ENCODE results near the gene TGDS.

Gene TGDS

DNA sequence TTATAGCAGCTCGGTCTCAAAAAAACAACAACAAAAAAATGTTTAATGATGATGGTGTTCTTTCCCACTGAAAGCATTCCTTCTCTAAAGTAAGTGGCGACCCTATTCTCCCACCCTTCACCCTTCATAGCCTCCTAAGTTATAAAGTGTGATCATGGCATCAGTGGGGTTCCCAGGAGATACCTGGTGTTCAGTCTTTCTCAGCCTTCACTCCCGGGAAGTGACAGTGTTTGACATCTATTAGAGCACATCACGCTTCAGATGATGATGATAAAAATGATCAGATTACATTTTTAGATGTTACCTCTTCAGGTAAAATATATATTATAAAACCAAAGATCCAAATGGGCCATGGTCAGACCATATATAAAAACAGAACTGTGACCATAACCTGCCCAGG, 51.0 kb downstream of the TGDS start:
- Histone ChIP-seq H2BK15ac (ENCODE audit: low read depth, poor library complexity, severe bottlenecking) (no peak overlapping the region), H2BK120ac (ENCODE audit: low read depth, low read length) (no peak overlapping the region), H3K23ac (ENCODE audit: low read length in 2 of 2) (no peak overlapping the region), H3K14ac (ENCODE audit: low read length in 2 of 2) (no peak overlapping the region), H3K4me2 (ENCODE audit: low read length, poor library complexity, severe bottlenecking) (no peak overlapping the region), H3K4ac (ENCODE audit: low read depth in 1 of 2, low read length in 2 of 2) (no peak overlapping the region), H3K4me1 (ENCODE audit: control insufficient read depth, insufficient read depth, low read depth, low read length) (peaks cover 2% of the 10 kb centered on the region), H3K9me3 (ENCODE audit: control insufficient read depth, low read length) (no peaks in the 10 kb centered on the region), H3K36me3 (ENCODE audit: control insufficient read depth in 1 of 2, insufficient read depth in 2 of 2, low read depth in 1 of 2, low read length in 2 of 2) (no peaks in the 10 kb centered on the region), H3K79me1 (replicated peaks; ENCODE audit: low read length, poor library complexity, severe bottlenecking) (no peaks in the 10 kb centered on the region), H3K27ac (ENCODE audit: low read length, poor library complexity, severe bottlenecking) (no peak overlapping the region), H2BK12ac (ENCODE audit: low read length in 2 of 2) (no peak overlapping the region), H3K9ac (ENCODE audit: low read length) (no peak overlapping the region), H3K27me3 (ENCODE audit: control insufficient read depth in 1 of 2, insufficient read depth in 1 of 2, low read length in 2 of 2) (no peaks in the 10 kb centered on the region), H2AK5ac (ENCODE audit: low read length, severe bottlenecking) (no peak overlapping the region), H2BK5ac (ENCODE audit: low read depth, low read length, poor library complexity, severe bottlenecking) (no peak overlapping the region), H3K18ac (ENCODE audit: low read depth in 1 of 2, low read length in 2 of 2) (no peak overlapping the region), H4K91ac (ENCODE audit: low read length) (no peak overlapping the region), H4K8ac (ENCODE audit: low read length) (no peak overlapping the region), H3K4me3 (ENCODE audit: insufficient read depth in 1 of 2, low read depth in 1 of 2, low read length in 2 of 2) (no peak overlapping the region), H2AFZ (ENCODE audit: low read depth, low read length) (no peak overlapping the region)
- DNase-seq: no peak
- no CpG with 5 or more reads among the region's 4 CpGs for WGBS

DNA sequence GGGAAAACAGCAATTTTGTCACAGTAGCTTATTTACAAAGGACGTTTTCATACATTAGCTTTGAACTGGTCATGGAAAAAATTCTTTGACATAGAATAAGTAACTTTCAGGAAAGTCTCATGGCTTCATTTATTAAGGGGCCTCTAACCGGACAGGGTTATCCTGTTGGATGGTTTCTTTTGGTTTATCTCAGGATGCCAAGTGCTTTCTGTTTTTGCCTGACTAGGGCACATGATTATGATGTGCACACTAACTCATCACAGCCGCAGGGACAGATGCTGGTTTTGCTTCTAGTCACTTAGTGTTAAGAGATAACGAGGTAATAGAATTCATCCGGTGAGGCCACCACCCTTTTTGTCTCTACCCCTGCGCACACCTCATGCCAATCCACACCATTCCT, 53.0 kb downstream of the TGDS start:
- H3K27me3 ChIP-seq (ENCODE audit: control insufficient read depth in 1 of 2, insufficient read depth in 1 of 2, low read length in 2 of 2): no peaks in the 10 kb centered on the region
- H3K4ac ChIP-seq (ENCODE audit: low read depth in 1 of 2, low read length in 2 of 2): no peak overlapping the region
- H3K9me3 ChIP-seq (ENCODE audit: control insufficient read depth, low read length): no peaks in the 10 kb centered on the region
- 93% methylated on average over 6 of the region's 6 CpGs for WGBS
- no peak overlapping the region for H2BK120ac ChIP-seq (ENCODE audit: low read depth, low read length)
- H3K36me3 ChIP-seq (ENCODE audit: control insufficient read depth in 1 of 2, insufficient read depth in 2 of 2, low read depth in 1 of 2, low read length in 2 of 2): no peaks in the 10 kb centered on the region
- no peak overlapping the region for H2AK5ac ChIP-seq (ENCODE audit: low read length, severe bottlenecking)
- H3K4me2 ChIP-seq (ENCODE audit: low read length, poor library complexity, severe bottlenecking): no peak overlapping the region
- no peak for DNase-seq
- H3K18ac ChIP-seq (ENCODE audit: low read depth in 1 of 2, low read length in 2 of 2): no peak overlapping the region
- H2BK12ac ChIP-seq (ENCODE audit: low read length in 2 of 2): no peak overlapping the region
- H3K27ac ChIP-seq (ENCODE audit: low read length, poor library complexity, severe bottlenecking): no peak overlapping the region
- no peak overlapping the region for H3K23ac ChIP-seq (ENCODE audit: low read length in 2 of 2)
- no peak overlapping the region for H3K9ac ChIP-seq (ENCODE audit: low read length)
- no peaks in the 10 kb centered on the region for H3K79me1 ChIP-seq (replicated peaks; ENCODE audit: low read length, poor library complexity, severe bottlenecking)
- H4K91ac ChIP-seq (ENCODE audit: low read length): no peak overlapping the region
- no peak overlapping the region for H3K4me3 ChIP-seq (ENCODE audit: insufficient read depth in 1 of 2, low read depth in 1 of 2, low read length in 2 of 2)
- no peak overlapping the region for H2BK15ac ChIP-seq (ENCODE audit: low read depth, poor library complexity, severe bottlenecking)
- H2AFZ ChIP-seq (ENCODE audit: low read depth, low read length): no peak overlapping the region
- no peak overlapping the region for H3K14ac ChIP-seq (ENCODE audit: low read length in 2 of 2)
- no peak overlapping the region for H2BK5ac ChIP-seq (ENCODE audit: low read depth, low read length, poor library complexity, severe bottlenecking)
- H3K4me1 ChIP-seq (ENCODE audit: control insufficient read depth, insufficient read depth, low read depth, low read length): no peaks in the 10 kb centered on the region
- no peak overlapping the region for H4K8ac ChIP-seq (ENCODE audit: low read length)

DNA sequence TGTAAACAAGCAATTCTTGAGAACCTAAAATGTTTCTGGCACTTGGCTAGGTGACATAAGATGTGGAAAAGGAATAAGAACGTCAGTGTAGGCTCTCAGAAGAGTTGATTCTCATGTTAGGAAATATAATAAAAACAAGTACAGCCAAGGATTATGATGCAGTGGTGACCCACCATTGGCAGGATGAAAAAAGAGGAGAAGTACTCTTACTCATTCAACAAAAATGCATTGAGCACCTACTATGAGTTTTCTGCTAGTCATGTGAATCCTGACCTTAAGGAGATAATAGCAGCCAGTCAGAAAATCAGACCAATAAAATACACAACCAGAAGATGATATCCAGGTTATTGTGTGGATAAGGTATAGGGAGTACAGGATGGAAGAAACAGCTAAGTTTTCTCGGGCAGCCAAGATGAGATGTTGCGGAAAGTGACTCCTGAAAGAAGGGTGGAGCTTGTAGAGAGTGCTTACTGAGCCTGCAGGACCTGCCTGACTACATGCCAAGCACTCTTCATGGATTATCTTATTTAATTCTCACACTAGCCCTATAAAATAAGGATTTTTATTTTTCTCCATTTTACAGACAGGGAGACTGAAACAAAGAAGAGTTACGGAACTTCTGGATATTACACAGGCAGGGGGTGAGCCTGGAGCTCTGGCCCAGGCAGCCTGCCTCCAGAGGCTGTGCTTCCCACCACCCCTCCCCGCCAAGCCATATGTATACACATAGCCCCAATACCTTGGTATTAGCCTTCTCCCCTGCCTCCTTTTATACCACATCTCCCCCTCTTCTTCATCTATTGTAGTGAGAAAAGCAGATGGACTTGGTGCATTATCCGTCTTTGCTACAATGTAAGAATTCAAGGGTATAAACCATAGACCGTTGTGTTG, 58.0 kb downstream of the TGDS start:
- Histone ChIP-seq H3K9ac (ENCODE audit: low read length) (no peak overlapping the region), H3K4me1 (ENCODE audit: control insufficient read depth, insufficient read depth, low read depth, low read length) (no peaks in the 10 kb centered on the region), H2AFZ (ENCODE audit: low read depth, low read length) (no peak overlapping the region), H3K36me3 (ENCODE audit: control insufficient read depth in 1 of 2, insufficient read depth in 2 of 2, low read depth in 1 of 2, low read length in 2 of 2) (no peaks in the 10 kb centered on the region), H3K79me1 (replicated peaks; ENCODE audit: low read length, poor library complexity, severe bottlenecking) (no peaks in the 10 kb centered on the region), H3K4me3 (ENCODE audit: insufficient read depth in 1 of 2, low read depth in 1 of 2, low read length in 2 of 2) (no peak overlapping the region), H3K4ac (ENCODE audit: low read depth in 1 of 2, low read length in 2 of 2) (no peak overlapping the region), H2BK15ac (ENCODE audit: low read depth, poor library complexity, severe bottlenecking) (no peak overlapping the region), H3K18ac (ENCODE audit: low read depth in 1 of 2, low read length in 2 of 2) (no peak overlapping the region), H2BK12ac (ENCODE audit: low read length in 2 of 2) (no peak overlapping the region), H2BK120ac (ENCODE audit: low read depth, low read length) (no peak overlapping the region), H3K27ac (ENCODE audit: low read length, poor library complexity, severe bottlenecking) (no peak overlapping the region), H3K27me3 (ENCODE audit: control insufficient read depth in 1 of 2, insufficient read depth in 1 of 2, low read length in 2 of 2) (no peaks in the 10 kb centered on the region), H4K8ac (ENCODE audit: low read length) (no peak overlapping the region), H3K23ac (ENCODE audit: low read length in 2 of 2) (no peak overlapping the region), H3K14ac (ENCODE audit: low read length in 2 of 2) (no peak overlapping the region), H2AK5ac (ENCODE audit: low read length, severe bottlenecking) (no peak overlapping the region), H4K91ac (ENCODE audit: low read length) (no peak overlapping the region), H2BK5ac (ENCODE audit: low read depth, low read length, poor library complexity, severe bottlenecking) (no peak overlapping the region), H3K9me3 (ENCODE audit: control insufficient read depth, low read length) (no peaks in the 10 kb centered on the region), H3K4me2 (ENCODE audit: low read length, poor library complexity, severe bottlenecking) (no peak overlapping the region)
- 88% methylated on average over 6 of the region's 7 CpGs for WGBS
- DNase-seq: no peak

DNA sequence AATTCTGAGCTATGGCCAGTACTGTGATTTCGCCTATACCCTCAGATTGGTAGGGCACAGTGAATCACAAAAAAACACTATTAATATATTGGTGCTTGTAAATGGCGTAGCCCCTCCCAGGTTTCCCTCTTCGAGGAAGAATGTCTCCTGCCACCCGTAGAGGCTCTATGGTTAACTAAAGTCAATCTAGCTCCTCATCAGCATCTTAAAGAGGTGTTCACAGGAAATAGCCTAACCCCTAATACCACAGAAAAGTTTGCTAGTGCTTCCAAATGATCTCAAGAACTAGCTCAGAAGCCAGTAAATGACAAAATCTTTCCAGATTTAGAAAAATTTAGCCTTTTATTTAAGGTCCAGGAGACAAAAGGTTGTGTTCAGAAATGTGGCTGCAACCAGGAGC, 60.2 kb downstream of the TGDS start:
- Histone ChIP-seq H3K14ac (ENCODE audit: low read length in 2 of 2) (no peak overlapping the region), H2BK12ac (ENCODE audit: low read length in 2 of 2) (no peak overlapping the region), H3K27ac (ENCODE audit: low read length, poor library complexity, severe bottlenecking) (no peak overlapping the region), H4K8ac (ENCODE audit: low read length) (no peak overlapping the region), H2BK120ac (ENCODE audit: low read depth, low read length) (no peak overlapping the region), H3K4me1 (ENCODE audit: control insufficient read depth, insufficient read depth, low read depth, low read length) (no peaks in the 10 kb centered on the region), H3K9ac (ENCODE audit: low read length) (no peak overlapping the region), H4K91ac (ENCODE audit: low read length) (no peak overlapping the region), H3K36me3 (ENCODE audit: control insufficient read depth in 1 of 2, insufficient read depth in 2 of 2, low read depth in 1 of 2, low read length in 2 of 2) (no peaks in the 10 kb centered on the region), H3K4ac (ENCODE audit: low read depth in 1 of 2, low read length in 2 of 2) (no peak overlapping the region), H2AK5ac (ENCODE audit: low read length, severe bottlenecking) (no peak overlapping the region), H3K18ac (ENCODE audit: low read depth in 1 of 2, low read length in 2 of 2) (no peak overlapping the region), H3K9me3 (ENCODE audit: control insufficient read depth, low read length) (no peaks in the 10 kb centered on the region), H3K4me3 (ENCODE audit: insufficient read depth in 1 of 2, low read depth in 1 of 2, low read length in 2 of 2) (no peak overlapping the region), H3K27me3 (ENCODE audit: control insufficient read depth in 1 of 2, insufficient read depth in 1 of 2, low read length in 2 of 2) (no peaks in the 10 kb centered on the region), H3K4me2 (ENCODE audit: low read length, poor library complexity, severe bottlenecking) (no peak overlapping the region), H2AFZ (ENCODE audit: low read depth, low read length) (no peak overlapping the region), H3K79me1 (replicated peaks; ENCODE audit: low read length, poor library complexity, severe bottlenecking) (no peaks in the 10 kb centered on the region), H3K23ac (ENCODE audit: low read length in 2 of 2) (no peak overlapping the region), H2BK15ac (ENCODE audit: low read depth, poor library complexity, severe bottlenecking) (no peak overlapping the region), H2BK5ac (ENCODE audit: low read depth, low read length, poor library complexity, severe bottlenecking) (no peak overlapping the region)
- no peak for DNase-seq
- WGBS: 92% methylated on average over 4 of the region's 4 CpGs

All from mesenchymal stem cell (in vitro differentiated cells and primary cell).